ENCODE results near the gene RAB25.

Gene RAB25

GRCh38 chr1:156060937-156061636 lies at the start of gene RAB25:
TSS of gene RAB25 (plus strand) at chr1:156061160. CDS start at chr1:156061401, 241 bp downstream.
- H3K4me1 ChIP-seq (ENCODE audit: control insufficient read depth, low read length) = peaks cover 7% of the 10 kb centered on the region
- no peaks in the 10 kb centered on the region for H3K27me3 ChIP-seq (ENCODE audit: control insufficient read depth, low read length)
- H4K20me1 ChIP-seq (ENCODE audit: control insufficient read depth, insufficient read depth, low read depth, low read length) = no peaks in the 10 kb centered on the region
- no peaks in the 10 kb centered on the region for H3K9me3 ChIP-seq (ENCODE audit: control insufficient read depth, insufficient read depth, low read length)
- no peak for TF ChIP-seq CTCF (IDR thresholded peaks at IDR 0.05; ENCODE audit: low read depth, low read length, poor library complexity, severe bottlenecking)
- TF ChIP-seq EZH2phosphoT487 (IDR thresholded peaks at IDR 0.05; ENCODE audit: borderline replicate concordance, low read length) = no peak
- H3K79me2 ChIP-seq (ENCODE audit: control insufficient read depth, low read length) = peaks cover 4% of the 10 kb centered on the region; the same call in 1 of the 2 replicates
- H3K36me3 ChIP-seq (ENCODE audit: control insufficient read depth, low read length) = peaks cover 16% of the 10 kb centered on the region; the same call in 1 of the 2 replicates
- no peak within 1 kb of the TSS for H3K4me3 ChIP-seq (ENCODE audit: low read length)
- no peak within 1 kb of the TSS for H3K4me2 ChIP-seq (ENCODE audit: low read length)
- no peak within 1 kb of the TSS for H3K27ac ChIP-seq (ENCODE audit: low read depth, low read length)
- H3K9me2 ChIP-seq (replicated peaks; ENCODE audit: control insufficient read depth, low read length) = no peaks in the 10 kb centered on the region
- 0 out of 2 replicates have a peak, but pooled peaks cover 2% of the 10 kb centered on the region for H3F3A ChIP-seq (ENCODE audit: control insufficient read depth, insufficient read depth)

- H3F3A ChIP-seq (ENCODE audit: control insufficient read depth, insufficient read depth) = no peaks in the 10 kb centered on the region
- no peaks in the 10 kb centered on the region for H3K79me2 ChIP-seq (ENCODE audit: control insufficient read depth, low read length)
Measured at GRCh38 chr1:156012051-156012817, 48.7 kb upstream of the RAB25 start.

GRCh38 chr1:156014829-156015228 lies 46.1 kb upstream of the RAB25 start:
- Histone ChIP-seq H3K9me3 (ENCODE audit: control insufficient read depth, insufficient read depth, low read length) (no peaks in the 10 kb centered on the region), H4K20me1 (ENCODE audit: control insufficient read depth, insufficient read depth, low read depth, low read length) (no peaks in the 10 kb centered on the region), H3K4me2 (ENCODE audit: low read length) (no peak overlapping the region), H3K79me2 (ENCODE audit: control insufficient read depth, low read length) (peaks cover 18% of the 10 kb centered on the region), H3F3A (ENCODE audit: control insufficient read depth, insufficient read depth) (no peaks in the 10 kb centered on the region), H3K27ac (ENCODE audit: low read depth, low read length) (no peak overlapping the region), H3K27me3 (ENCODE audit: control insufficient read depth, low read length) (no peaks in the 10 kb centered on the region), H3K9me2 (replicated peaks; ENCODE audit: control insufficient read depth, low read length) (no peaks in the 10 kb centered on the region), H3K36me3 (ENCODE audit: control insufficient read depth, low read length) (peaks cover 80% of the 10 kb centered on the region), H3K4me1 (ENCODE audit: control insufficient read depth, low read length) (peaks cover 5% of the 10 kb centered on the region), H3K4me3 (ENCODE audit: low read length) (no peak overlapping the region)
- TF ChIP-seq CTCF (IDR thresholded peaks at IDR 0.05; ENCODE audit: low read depth, low read length, poor library complexity, severe bottlenecking) (no peak), EZH2phosphoT487 (IDR thresholded peaks at IDR 0.05; ENCODE audit: borderline replicate concordance, low read length) (no peak)

More at GRCh38 chr1:156012051-156012817, 48.7 kb upstream of the RAB25 start:
- H3K9me3 ChIP-seq (ENCODE audit: control insufficient read depth, insufficient read depth, low read length) = no peaks in the 10 kb centered on the region
- H3K27ac ChIP-seq (ENCODE audit: low read depth, low read length) = no peak overlapping the region
- no peak for TF ChIP-seq EZH2phosphoT487 (IDR thresholded peaks at IDR 0.05; ENCODE audit: borderline replicate concordance, low read length)
- TF ChIP-seq CTCF (IDR thresholded peaks at IDR 0.05; ENCODE audit: low read depth, low read length, poor library complexity, severe bottlenecking) = no peak
- H3K36me3 ChIP-seq (ENCODE audit: control insufficient read depth, low read length) = peaks cover 71% of the 10 kb centered on the region
- no peak overlapping the region for H3K4me3 ChIP-seq (ENCODE audit: low read length)
- no peak overlapping the region for H3K4me2 ChIP-seq (ENCODE audit: low read length)
- no peaks in the 10 kb centered on the region for H3K27me3 ChIP-seq (ENCODE audit: control insufficient read depth, low read length)
- no peaks in the 10 kb centered on the region for H3K4me1 ChIP-seq (ENCODE audit: control insufficient read depth, low read length)
- no peaks in the 10 kb centered on the region for H3K9me2 ChIP-seq (replicated peaks; ENCODE audit: control insufficient read depth, low read length)
- H4K20me1 ChIP-seq (ENCODE audit: control insufficient read depth, insufficient read depth, low read depth, low read length) = no peaks in the 10 kb centered on the region

Measured in DOHH2 (cell line).